Smooth muscle cell (in vitro differentiated cells): ENCODE results near the gene CCNL2. TPM values are rescaled to one million over a fixed set of nuclear protein-coding genes. Genes with fewer than 3 reads are reported as not detected.
A peak's percentile ranks its signal among the peaks of the same experiment; 100 is the strongest.

Experiments used
- DNase-seq: peaks from one replicate; lab custom pipeline; 2025; ENCODE audit not compliant: unreplicated experiment; lab: John Stamatoyannopoulos, UW
- H2AFZ ChIP-seq: fragments of 200-600 bp; sonication (generic); 2 replicates; pipeline ENCODE4 v1.6.0; 2016; ENCODE audit warnings: antibody characterized with exemption, low read depth, mild to moderate bottlenecking
- H3F3A ChIP-seq: fragments of 200-600 bp; sonication (generic); 2 replicates; pipeline ENCODE4 v1.6.0; 2017; ENCODE audit warnings: antibody characterized with exemption, low read depth
- H3K27ac ChIP-seq: fragments of 200-600 bp; sonication (generic); 2 replicates; pipeline ENCODE4 v1.5.1; 2016; ENCODE audit warnings: low read depth, mild to moderate bottlenecking
- H3K27me3 ChIP-seq: fragments of 200-600 bp; sonication (generic); 2 replicates; pipeline ENCODE4 v1.6.1; 2016; ENCODE audit warnings: low read depth, mild to moderate bottlenecking
- H3K36me3 ChIP-seq: fragments of 200-600 bp; sonication (generic); 2 replicates; pipeline ENCODE4 v1.5.1; 2016; ENCODE audit warnings: low read depth
- H3K4me1 ChIP-seq: fragments of 200-600 bp; sonication (generic); 2 replicates; pipeline ENCODE4 v1.5.1; 2016; ENCODE audit warnings: low read depth
- H3K4me2 ChIP-seq: fragments of 200-600 bp; sonication (generic); 2 replicates; pipeline ENCODE4 v1.6.0; 2016; ENCODE audit warnings: mild to moderate bottlenecking
- H3K4me3 ChIP-seq: fragments of 200-600 bp; sonication (generic); 2 replicates; pipeline ENCODE4 v1.5.1; 2016; ENCODE audit warnings: mild to moderate bottlenecking
- H3K79me2 ChIP-seq: fragments of 200-600 bp; sonication (generic); 2 replicates; pipeline ENCODE4 v1.6.0; 2016; ENCODE audit warnings: low read depth, mild to moderate bottlenecking
- H3K9ac ChIP-seq: fragments of 200-600 bp; sonication (generic); 2 replicates; pipeline ENCODE4 v1.6.0; 2016; ENCODE audit warnings: low read depth
- H3K9me3 ChIP-seq: fragments of 200-600 bp; sonication (generic); replicated peaks from 2 replicates; pipeline ENCODE4 v1.5.1; 2016; ENCODE audit warnings: low read depth
- H4K20me1 ChIP-seq: fragments of 200-600 bp; sonication (generic); 2 replicates; pipeline ENCODE4 v1.6.0; 2016; ENCODE audit warnings: low read depth
- WGBS: methylation state at CpG from one replicate; pipeline ENCODE4 v1.1.7; 2016; ENCODE audit warnings: low lambda C conversion rate; 5-methylcytosine and 5-hydroxymethylcytosine counted together
- polyA plus RNA-seq: library from polyadenylated mRNA; unstranded; fragments of >200 nt; fragmentation: Nextera tagmentation; extraction: Ambion mirVana; gene quantifications from 2 replicates; pipeline ENCODE4 v1.2.1, GENCODE V29; 2016
- total RNA-seq: library from RNA; depleted of rRNA; stranded (reverse); fragments of >200 nt; gene quantifications from 2 replicates; pipeline ENCODE4 v1.2.3, GENCODE V29; 2014
- TF ChIP-seq, protein P1 (sequence below): fragments of 200-600 bp; sonication (generic); IDR thresholded peaks from 2 replicates; pipeline ENCODE4 v1.5.1; 2017; ENCODE audit warnings: borderline replicate concordance, mild to moderate bottlenecking, antibody characterized with exemption; ENCODE audit not compliant: insufficient read depth, poor library complexity, severe bottlenecking

CCNL2 gene
- total and polyA plus RNA-seq, 2 experiments from 2014 or later, result 144 to 180 TPM

GRCh38 chr1:1427820-1428148 lies 28.6 kb upstream of the CCNL2 start:
- no peak overlapping the region for H2AFZ ChIP-seq
- peak overlapping the region; percentile 83 for H3K4me2 ChIP-seq
- no peaks in the 10 kb centered on the region for H3K27me3 ChIP-seq
- H3K4me3 ChIP-seq, result peak overlapping the region; percentile 57
- H3K9me3 ChIP-seq, result no peaks in the 10 kb centered on the region
- peaks cover 36% of the 10 kb centered on the region for H3K4me1 ChIP-seq
- H3K9ac ChIP-seq, result no peak overlapping the region
- no peaks in the 10 kb centered on the region for H3K79me2 ChIP-seq
- peaks cover 25% of the 10 kb centered on the region for H3F3A ChIP-seq
- no peak overlapping the region for H3K27ac ChIP-seq
- H3K36me3 ChIP-seq, result no peaks in the 10 kb centered on the region
- WGBS, result no CpG with 5 or more reads among the region's 22 CpGs
- DNase-seq, result no peak
- H4K20me1 ChIP-seq, result no peaks in the 10 kb centered on the region
- TF ChIP-seq, protein P1, sequence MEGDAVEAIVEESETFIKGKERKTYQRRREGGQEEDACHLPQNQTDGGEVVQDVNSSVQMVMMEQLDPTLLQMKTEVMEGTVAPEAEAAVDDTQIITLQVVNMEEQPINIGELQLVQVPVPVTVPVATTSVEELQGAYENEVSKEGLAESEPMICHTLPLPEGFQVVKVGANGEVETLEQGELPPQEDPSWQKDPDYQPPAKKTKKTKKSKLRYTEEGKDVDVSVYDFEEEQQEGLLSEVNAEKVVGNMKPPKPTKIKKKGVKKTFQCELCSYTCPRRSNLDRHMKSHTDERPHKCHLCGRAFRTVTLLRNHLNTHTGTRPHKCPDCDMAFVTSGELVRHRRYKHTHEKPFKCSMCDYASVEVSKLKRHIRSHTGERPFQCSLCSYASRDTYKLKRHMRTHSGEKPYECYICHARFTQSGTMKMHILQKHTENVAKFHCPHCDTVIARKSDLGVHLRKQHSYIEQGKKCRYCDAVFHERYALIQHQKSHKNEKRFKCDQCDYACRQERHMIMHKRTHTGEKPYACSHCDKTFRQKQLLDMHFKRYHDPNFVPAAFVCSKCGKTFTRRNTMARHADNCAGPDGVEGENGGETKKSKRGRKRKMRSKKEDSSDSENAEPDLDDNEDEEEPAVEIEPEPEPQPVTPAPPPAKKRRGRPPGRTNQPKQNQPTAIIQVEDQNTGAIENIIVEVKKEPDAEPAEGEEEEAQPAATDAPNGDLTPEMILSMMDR, result no peak

DNA sequence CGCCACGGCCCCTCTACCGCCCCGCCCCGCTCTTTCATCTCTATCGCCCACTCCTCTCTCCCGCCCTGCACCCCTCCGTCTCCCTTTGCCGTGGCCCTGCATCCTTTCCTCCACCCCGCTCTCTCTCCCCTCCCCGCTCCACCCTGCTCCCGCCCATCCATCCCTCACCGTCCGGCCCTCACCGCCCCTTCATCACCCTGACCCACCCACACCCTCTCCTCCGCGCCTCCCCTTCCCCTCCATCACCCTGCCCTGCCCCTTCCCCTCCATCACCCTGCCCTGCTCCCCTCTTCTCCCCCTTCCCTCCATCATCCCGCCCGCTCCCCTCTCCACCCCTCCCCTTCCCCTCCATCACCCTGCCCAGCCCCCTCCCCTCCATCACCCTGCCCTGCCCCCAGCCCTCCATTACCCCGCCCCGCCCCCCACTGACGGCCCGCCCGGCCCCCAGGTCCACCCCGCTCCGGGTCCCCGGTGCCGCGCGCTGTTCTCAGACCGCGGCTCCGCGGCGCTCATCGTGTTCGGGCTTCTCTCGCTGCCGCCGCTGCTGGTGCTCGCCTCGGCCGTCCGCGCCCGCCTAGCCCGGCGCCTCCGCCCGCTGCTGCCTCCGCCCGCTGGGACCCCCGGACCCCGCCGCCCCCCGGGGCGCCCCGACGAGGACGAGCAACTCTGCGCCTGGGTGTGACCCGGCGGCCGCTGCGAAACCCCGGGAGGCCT lies 28.1 kb upstream of the CCNL2 start:
- TF ChIP-seq, protein P1, result no peak
- Histone ChIP-seq H3K27ac (no peak overlapping the region), H3K79me2 (no peaks in the 10 kb centered on the region), H3K9ac (no peak overlapping the region), H3F3A (peaks cover 25% of the 10 kb centered on the region), H3K4me3 (peak overlapping the region; percentile 57), H3K36me3 (no peaks in the 10 kb centered on the region), H3K27me3 (no peaks in the 10 kb centered on the region), H4K20me1 (no peaks in the 10 kb centered on the region), H3K4me1 (peaks cover 31% of the 10 kb centered on the region), H3K4me2 (peak overlapping the region; percentile 83), H3K9me3 (no peaks in the 10 kb centered on the region), H2AFZ (no peak overlapping the region)
- 10% methylated on average over 2 of the region's 66 CpGs for WGBS
- DNase-seq, result no peak

DNA sequence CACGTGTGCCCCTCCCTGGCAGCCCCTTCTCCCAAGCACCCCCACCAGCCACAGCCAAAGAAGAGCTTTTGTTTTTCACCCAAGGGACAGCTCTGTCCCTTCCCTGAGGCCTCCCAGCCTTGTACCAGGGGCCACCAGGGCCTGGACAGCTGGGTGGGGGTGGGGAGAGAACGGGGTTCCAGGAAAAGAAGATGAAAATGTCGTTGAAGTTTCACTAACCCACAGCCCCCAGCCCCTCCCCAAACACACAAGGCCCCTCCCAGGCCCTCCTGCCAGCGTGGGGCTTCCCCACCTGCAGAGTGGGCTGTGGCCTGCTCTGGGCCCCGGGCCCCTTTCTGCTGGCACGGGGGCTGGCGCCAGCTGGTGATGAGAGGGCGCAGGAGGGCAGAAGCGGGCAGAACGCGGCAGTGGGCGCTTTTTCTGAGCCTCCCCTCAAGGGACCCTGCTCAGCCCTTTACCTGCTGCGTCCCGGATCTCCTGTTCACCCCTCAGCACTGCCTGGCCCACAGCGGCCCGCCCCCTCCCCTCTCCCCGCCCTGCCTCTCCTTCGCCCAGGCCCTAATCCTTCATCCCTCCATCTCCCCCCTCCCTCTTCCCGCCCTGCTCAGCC lies 27.5 kb upstream of the CCNL2 start:
- 44% methylated on average over 12 of the region's 19 CpGs for WGBS
- no peaks in the 10 kb centered on the region for H3K79me2 ChIP-seq
- H3K9me3 ChIP-seq, result no peaks in the 10 kb centered on the region
- H3K4me1 ChIP-seq, result peaks cover 24% of the 10 kb centered on the region
- DNase-seq, result no peak
- no peak overlapping the region for H3K9ac ChIP-seq
- H3K4me3 ChIP-seq, result no peak overlapping the region
- no peak overlapping the region for H2AFZ ChIP-seq
- no peaks in the 10 kb centered on the region for H4K20me1 ChIP-seq
- H3F3A ChIP-seq, result peaks cover 25% of the 10 kb centered on the region
- TF ChIP-seq, protein P1, result no peak
- no peak overlapping the region for H3K27ac ChIP-seq
- no peaks in the 10 kb centered on the region for H3K27me3 ChIP-seq
- no peaks in the 10 kb centered on the region for H3K36me3 ChIP-seq
- no peak overlapping the region for H3K4me2 ChIP-seq
